HCT116 (cell line): ENCODE results near the gene OR10P1.

ENCODE experiments used
- POLR2AphosphoS5 ChIP-seq: IDR thresholded peaks from 2 replicates; pipeline ENCODE4 v1.6.1; 2011; ENCODE audit warnings: mild to moderate bottlenecking, low read depth, low read length, moderate library complexity
- RAD21 ChIP-seq: IDR thresholded peaks from 2 replicates; pipeline ENCODE4 v1.6.1; 2012; ENCODE audit warnings: low read depth, mild to moderate bottlenecking
- SP1 ChIP-seq: IDR thresholded peaks from 2 replicates; pipeline ENCODE4 v1.6.1; 2012; ENCODE audit warnings: low read depth
- TF ChIP-seq, protein P1 (sequence below), 3 experiments: fragments of 200-600 bp in 1 of 3; sonication (generic) in 1 of 3; IDR thresholded peaks in 2 of 3; conservative IDR thresholded peaks in 1 of 3; 2 replicates each; pipeline ENCODE4 v1.5.1; 2012 to 2017; ENCODE audit warnings: low read depth in 2 of 3, low read length in 2 of 3, antibody characterized with exemption in 1 of 3, borderline replicate concordance in 1 of 3, control low read depth in 1 of 3, mild to moderate bottlenecking in 1 of 3, mixed read lengths in 1 of 3, mixed run types in 1 of 3, moderate library complexity in 1 of 3; ENCODE audit not compliant: insufficient read depth in 1 of 3

DNA sequence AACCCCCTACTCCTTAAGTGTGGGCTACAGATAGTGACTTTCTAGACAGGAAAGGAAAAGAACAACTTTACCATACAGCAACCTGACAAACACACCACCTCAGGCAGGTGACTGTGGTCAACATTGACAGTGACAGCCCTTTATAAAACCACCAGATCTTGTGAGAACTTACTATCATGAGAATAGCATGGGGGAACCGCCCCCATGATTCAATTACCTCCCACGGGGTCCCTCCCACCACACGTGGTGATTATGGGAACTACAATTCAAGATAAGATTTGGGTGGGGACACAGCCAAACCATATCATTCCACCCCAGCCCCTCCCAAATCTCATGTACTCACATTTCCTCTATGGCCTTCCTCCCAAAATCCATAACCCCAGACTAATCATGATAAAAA, 16.3 kb downstream of the OR10P1 start:
- TF ChIP-seq POLR2AphosphoS5 (no peak), RAD21 (no peak), SP1 (no peak)
- TF ChIP-seq, protein P1, sequence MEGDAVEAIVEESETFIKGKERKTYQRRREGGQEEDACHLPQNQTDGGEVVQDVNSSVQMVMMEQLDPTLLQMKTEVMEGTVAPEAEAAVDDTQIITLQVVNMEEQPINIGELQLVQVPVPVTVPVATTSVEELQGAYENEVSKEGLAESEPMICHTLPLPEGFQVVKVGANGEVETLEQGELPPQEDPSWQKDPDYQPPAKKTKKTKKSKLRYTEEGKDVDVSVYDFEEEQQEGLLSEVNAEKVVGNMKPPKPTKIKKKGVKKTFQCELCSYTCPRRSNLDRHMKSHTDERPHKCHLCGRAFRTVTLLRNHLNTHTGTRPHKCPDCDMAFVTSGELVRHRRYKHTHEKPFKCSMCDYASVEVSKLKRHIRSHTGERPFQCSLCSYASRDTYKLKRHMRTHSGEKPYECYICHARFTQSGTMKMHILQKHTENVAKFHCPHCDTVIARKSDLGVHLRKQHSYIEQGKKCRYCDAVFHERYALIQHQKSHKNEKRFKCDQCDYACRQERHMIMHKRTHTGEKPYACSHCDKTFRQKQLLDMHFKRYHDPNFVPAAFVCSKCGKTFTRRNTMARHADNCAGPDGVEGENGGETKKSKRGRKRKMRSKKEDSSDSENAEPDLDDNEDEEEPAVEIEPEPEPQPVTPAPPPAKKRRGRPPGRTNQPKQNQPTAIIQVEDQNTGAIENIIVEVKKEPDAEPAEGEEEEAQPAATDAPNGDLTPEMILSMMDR (IDR thresholded peaks at IDR 0.05 in 2 of 3, conservative IDR thresholded peaks at IDR 0.05 in 1 of 3; ENCODE audit: borderline replicate concordance in 1 of 3, insufficient read depth in 1 of 3, low read depth in 2 of 3, low read length in 2 of 3) = no peak
